Immature natural killer cell (primary cell): ENCODE data around the gene SLC17A6. TPM values are rescaled to one million over a fixed set of nuclear protein-coding genes. Genes with fewer than 3 reads are reported as not detected.

Source experiments
- DNase-seq, 3 donors: peaks; one replicate each; pipeline ENCODE4 v3.0.0; 2022; ENCODE audit warnings: mixed read lengths in 1 of 3
- H3K27ac Mint-ChIP-seq, 6 donors: one replicate each; pipeline ENCODE4 v1.8.0; 2020; ENCODE audit warnings: mixed read lengths in 6 of 6, mild to moderate bottlenecking in 5 of 6, inconsistent platforms in 4 of 6, moderate library complexity in 3 of 6
- H3K27me3 Mint-ChIP-seq, 3 donors: one replicate each; pipeline ENCODE4 v1.8.0; 2020 to 2021; ENCODE audit warnings: low read depth in 3 of 3, mild to moderate bottlenecking in 3 of 3, mixed read lengths in 3 of 3, moderate library complexity in 3 of 3, inconsistent platforms in 1 of 3
- H3K36me3 Mint-ChIP-seq, 3 donors: one replicate each; pipeline ENCODE4 v1.8.0; 2020; ENCODE audit warnings: mixed read lengths in 3 of 3, inconsistent platforms in 2 of 3, mild to moderate bottlenecking in 2 of 3
- H3K4me1 Mint-ChIP-seq, 2 donors: one replicate each; pipeline ENCODE4 v1.8.0; 2020; ENCODE audit warnings: inconsistent platforms in 2 of 2, mild to moderate bottlenecking in 2 of 2, mixed read lengths in 2 of 2, moderate library complexity in 1 of 2
- H3K4me3 Mint-ChIP-seq, 5 donors: one replicate each; pipeline ENCODE4 v1.8.0; 2020; ENCODE audit warnings: mild to moderate bottlenecking in 5 of 5, mixed read lengths in 5 of 5, inconsistent platforms in 3 of 5, moderate library complexity in 3 of 5
- H3K9me3 Mint-ChIP-seq, 6 donors: one replicate each; pipeline ENCODE4 v1.8.0; 2020; ENCODE audit warnings: mild to moderate bottlenecking in 6 of 6, mixed read lengths in 6 of 6, inconsistent platforms in 4 of 6, moderate library complexity in 3 of 6
- polyA plus RNA-seq, 3 donors: library from polyadenylated mRNA; unstranded; fragments of 300-500 nt; fragmentation: Illumina TruSeq; gene quantifications; one replicate each; pipeline ENCODE4 v1.2.3, GENCODE V29; 2021

The SLC17A6 gene
- polyA plus RNA-seq, 3 donors from 2014 or later, result not detected

DNA sequence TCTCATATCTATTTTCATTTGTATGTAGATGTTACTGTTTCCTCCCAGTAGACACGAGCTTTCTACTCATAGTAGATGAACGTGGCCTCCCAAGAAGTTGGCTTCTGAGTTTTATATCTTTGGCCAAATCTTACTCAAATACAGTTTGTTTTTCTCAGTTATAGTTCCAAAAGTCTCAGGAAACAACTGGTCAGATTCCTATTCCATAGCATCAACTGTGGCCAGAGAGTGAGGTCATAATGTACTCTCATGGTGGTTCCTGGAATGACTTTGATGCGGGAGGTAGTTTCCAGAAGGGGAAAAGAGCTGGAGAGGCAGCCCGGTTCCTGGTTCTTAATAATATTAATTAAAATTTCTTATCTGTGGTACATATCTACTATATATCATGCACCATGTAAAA, 77.3 kb downstream of the SLC17A6 start:
- peaks cover 0 to 5% (median 2%) of the 10 kb centered on the region in 6 donors for H3K9me3 Mint-ChIP-seq
- H3K4me3 Mint-ChIP-seq, result no peak overlapping the region
- DNase-seq, result no peak
- no peaks in the 10 kb centered on the region for H3K27me3 Mint-ChIP-seq
- no peak overlapping the region for H3K27ac Mint-ChIP-seq
- H3K4me1 Mint-ChIP-seq, result no peaks in the 10 kb centered on the region
- H3K36me3 Mint-ChIP-seq, result no peaks in the 10 kb centered on the region

GRCh38 chr11:22416462-22416861, 78.3 kb downstream of the SLC17A6 start:
- no peak overlapping the region for H3K27ac Mint-ChIP-seq
- H3K4me3 Mint-ChIP-seq, result no peak overlapping the region
- no peak for DNase-seq
- no peaks in the 10 kb centered on the region for H3K36me3 Mint-ChIP-seq
- H3K27me3 Mint-ChIP-seq, result no peaks in the 10 kb centered on the region
- H3K4me1 Mint-ChIP-seq, result no peaks in the 10 kb centered on the region
- peaks cover 0 to 5% (median 2%) of the 10 kb centered on the region in 6 donors for H3K9me3 Mint-ChIP-seq

DNA sequence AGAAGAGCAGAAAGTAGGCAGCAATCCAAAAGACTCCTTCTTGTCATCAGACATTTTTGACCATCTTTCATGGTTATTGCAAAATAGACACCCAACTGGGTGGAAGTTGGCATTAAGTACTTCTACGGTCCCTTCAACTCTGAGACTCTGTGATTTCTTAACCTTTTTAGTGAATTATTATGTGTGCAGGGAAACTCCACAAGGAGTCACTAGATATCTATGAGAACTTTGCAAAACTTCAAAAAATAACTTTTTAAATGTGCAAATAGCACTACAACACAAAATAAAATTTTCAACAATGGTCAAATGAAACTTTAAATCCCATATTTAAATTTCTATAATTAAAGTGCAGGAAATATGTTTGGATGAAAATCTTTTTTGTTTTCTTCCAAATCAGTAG, 88.7 kb downstream of the SLC17A6 start:
- H3K4me1 Mint-ChIP-seq, result no peaks in the 10 kb centered on the region
- no peak overlapping the region for H3K4me3 Mint-ChIP-seq
- H3K27ac Mint-ChIP-seq, result no peak overlapping the region
- H3K9me3 Mint-ChIP-seq, result peaks cover 0 to 7% (median 2%) of the 10 kb centered on the region in 6 donors
- DNase-seq, result no peak
- no peaks in the 10 kb centered on the region for H3K36me3 Mint-ChIP-seq
- H3K27me3 Mint-ChIP-seq, result peaks cover 0 to 4% (median under 1%) of the 10 kb centered on the region in 3 donors

Other genes starting within 250 kb of the SLC17A6 start
- under 1 TPM in 2 of 3 donors, not detected in 1; 0.07 to 0.09 TPM for gene ANO5, start 145.3 kb upstream of the SLC17A6 start, polyA plus RNA-seq